A673 (cell line): ENCODE data around the gene SYNRG.

Source experiments
- EZH2 ChIP-seq: fragments of 200-600 bp; sonication (generic); IDR thresholded peaks from 2 replicates; pipeline ENCODE4 v1.6.1; 2017; ENCODE audit warnings: borderline replicate concordance, low read depth, mild to moderate bottlenecking, mixed read lengths, antibody characterized with exemption, low read length; ENCODE audit not compliant: poor library complexity, severe bottlenecking
- TF ChIP-seq, protein P1 (sequence below): fragments of 300-800, 200-600 bp; sonication (generic); conservative IDR thresholded peaks from 2 replicates; pipeline ENCODE4 v1.5.1; 2017; ENCODE audit warnings: low read depth, mild to moderate bottlenecking, antibody characterized with exemption, low read length, moderate library complexity, mixed read lengths

DNA sequence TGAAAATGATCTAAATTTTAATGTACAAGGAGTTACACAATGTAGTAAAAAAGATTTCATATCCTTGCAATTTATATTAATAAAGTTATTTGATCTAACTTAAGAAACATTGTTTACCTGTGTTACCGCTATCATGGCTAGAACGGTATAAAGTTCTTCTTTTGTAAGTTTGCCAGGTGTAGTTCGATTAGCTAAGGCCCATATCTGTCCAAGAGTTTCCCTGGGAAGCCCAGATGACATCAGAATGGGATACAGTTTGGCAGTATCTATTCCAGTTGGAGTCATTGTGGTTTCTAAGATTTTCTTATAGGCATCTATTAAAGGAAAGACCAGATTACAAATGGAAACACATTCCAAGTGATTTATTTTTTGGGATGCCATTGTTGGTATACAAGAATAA, 37.5 kb downstream of the SYNRG start:
- TF ChIP-seq, protein P1, sequence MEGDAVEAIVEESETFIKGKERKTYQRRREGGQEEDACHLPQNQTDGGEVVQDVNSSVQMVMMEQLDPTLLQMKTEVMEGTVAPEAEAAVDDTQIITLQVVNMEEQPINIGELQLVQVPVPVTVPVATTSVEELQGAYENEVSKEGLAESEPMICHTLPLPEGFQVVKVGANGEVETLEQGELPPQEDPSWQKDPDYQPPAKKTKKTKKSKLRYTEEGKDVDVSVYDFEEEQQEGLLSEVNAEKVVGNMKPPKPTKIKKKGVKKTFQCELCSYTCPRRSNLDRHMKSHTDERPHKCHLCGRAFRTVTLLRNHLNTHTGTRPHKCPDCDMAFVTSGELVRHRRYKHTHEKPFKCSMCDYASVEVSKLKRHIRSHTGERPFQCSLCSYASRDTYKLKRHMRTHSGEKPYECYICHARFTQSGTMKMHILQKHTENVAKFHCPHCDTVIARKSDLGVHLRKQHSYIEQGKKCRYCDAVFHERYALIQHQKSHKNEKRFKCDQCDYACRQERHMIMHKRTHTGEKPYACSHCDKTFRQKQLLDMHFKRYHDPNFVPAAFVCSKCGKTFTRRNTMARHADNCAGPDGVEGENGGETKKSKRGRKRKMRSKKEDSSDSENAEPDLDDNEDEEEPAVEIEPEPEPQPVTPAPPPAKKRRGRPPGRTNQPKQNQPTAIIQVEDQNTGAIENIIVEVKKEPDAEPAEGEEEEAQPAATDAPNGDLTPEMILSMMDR: no peak
- no peak for TF ChIP-seq EZH2
